ENCODE results near the gene KLHL28.

The KLHL28 gene

DNA sequence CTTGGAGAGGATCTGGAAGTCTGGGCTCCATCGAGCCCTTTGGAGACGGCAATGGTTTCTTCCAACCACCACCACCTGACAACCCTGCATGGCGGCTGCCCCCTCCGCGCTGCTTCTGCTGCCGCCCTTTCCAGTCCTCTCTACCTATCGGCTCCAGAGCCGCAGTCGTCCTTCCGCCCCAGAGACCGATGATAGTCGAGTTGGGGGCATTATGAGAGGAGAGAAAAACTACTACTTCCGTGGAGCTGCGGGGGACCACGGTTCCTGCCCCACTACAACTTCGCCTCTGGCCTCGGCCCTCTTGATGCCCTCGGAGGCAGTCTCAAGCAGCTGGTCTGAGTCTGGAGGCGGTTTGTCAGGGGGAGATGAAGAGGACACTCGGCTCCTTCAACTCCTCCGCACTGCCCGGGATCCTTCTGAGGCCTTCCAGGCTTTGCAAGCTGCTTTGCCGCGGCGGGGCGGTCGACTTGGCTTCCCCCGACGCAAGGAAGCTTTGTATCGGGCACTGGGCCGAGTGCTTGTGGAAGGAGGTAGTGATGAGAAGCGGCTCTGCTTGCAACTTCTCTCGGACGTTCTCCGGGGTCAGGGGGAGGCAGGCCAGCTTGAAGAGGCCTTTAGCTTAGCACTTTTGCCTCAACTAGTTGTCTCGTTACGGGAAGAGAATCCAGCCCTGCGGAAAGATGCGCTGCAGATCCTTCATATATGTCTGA is 742 bp upstream of the KLHL28 start:
- in situ Hi-C loops (cut with HindIII; ENCODE audit: low sequenced_read_pairs): loop anchor here (25.0 kb wide), 1 partner anchor 175 kb away; the partner anchor contains the start of genes FANCM and FKBP3
- no peak for TF ChIP-seq CTCF (IDR thresholded peaks at IDR 0.05; ENCODE audit: low read depth, low read length, missing control alignments)
- H3K4me3 ChIP-seq (ENCODE audit: low read depth, low read length): peak overlapping the region; percentile 74
- DNase-seq (ENCODE audit: low read depth): peak; percentile 29

GRCh38 chr14:44961151-44961553 is 595 bp downstream of the KLHL28 start:
- no peak for TF ChIP-seq CTCF (IDR thresholded peaks at IDR 0.05; ENCODE audit: low read depth, low read length, missing control alignments)
- peak overlapping the region; percentile 74 for H3K4me3 ChIP-seq (ENCODE audit: low read depth, low read length)
- in situ Hi-C loops (cut with HindIII; ENCODE audit: low sequenced_read_pairs): loop anchor here (25.0 kb wide), 1 partner anchor 176 kb away; the partner anchor contains the start of genes FANCM and FKBP3
- peak; percentile 11 for DNase-seq (ENCODE audit: low read depth)

- no peak for TF ChIP-seq CTCF (IDR thresholded peaks at IDR 0.05; ENCODE audit: low read depth, low read length, missing control alignments)
- DNase-seq (ENCODE audit: low read depth): no peak
- in situ Hi-C loops (cut with HindIII; ENCODE audit: low sequenced_read_pairs): loop anchor here (25.0 kb wide), 1 partner anchor 177 kb away; the partner anchor contains the start of genes FANCM and FKBP3
- H3K4me3 ChIP-seq (ENCODE audit: low read depth, low read length): peak overlapping the region; percentile 74
Observed at GRCh38 chr14:44960646-44961045, 1.1 kb downstream of the KLHL28 start.

DNA sequence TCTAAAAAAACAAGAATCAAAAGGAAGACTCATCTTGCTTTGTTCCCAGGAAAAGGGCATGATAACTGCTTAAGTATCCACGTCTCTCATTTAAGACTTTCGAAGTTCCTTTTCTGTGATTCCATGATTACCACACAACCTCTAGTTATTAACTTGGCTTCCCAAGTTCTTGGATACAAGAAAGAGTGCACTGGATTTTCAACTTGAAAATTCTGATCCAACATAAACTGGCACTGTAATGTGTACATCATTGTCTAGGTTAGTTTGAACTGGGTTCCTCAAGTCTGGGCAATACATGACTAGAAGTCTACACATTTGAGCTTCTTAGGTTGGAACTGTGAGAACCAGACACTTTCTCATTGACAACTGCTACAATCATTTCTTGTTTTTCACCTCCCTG is 1.6 kb downstream of the KLHL28 start:
- no peak for TF ChIP-seq CTCF (IDR thresholded peaks at IDR 0.05; ENCODE audit: low read depth, low read length, missing control alignments)
- in situ Hi-C loops (cut with HindIII; ENCODE audit: low sequenced_read_pairs): loop anchor here (25.0 kb wide), 1 partner anchor 177 kb away; the partner anchor contains the start of genes FANCM and FKBP3
- no peak for DNase-seq (ENCODE audit: low read depth)

GRCh38 chr14:44959538-44959937 is 2.2 kb downstream of the KLHL28 start:
- DNase-seq (ENCODE audit: low read depth): no peak
- in situ Hi-C loops (cut with HindIII; ENCODE audit: low sequenced_read_pairs): loop anchor here (25.0 kb wide), 1 partner anchor 178 kb away; the partner anchor contains the start of genes FANCM and FKBP3
- H3K4me3 ChIP-seq (ENCODE audit: low read depth, low read length): no peak overlapping the region
- no peak for TF ChIP-seq CTCF (IDR thresholded peaks at IDR 0.05; ENCODE audit: low read depth, low read length, missing control alignments)

More for the DNA sequence above, 1.6 kb downstream of the KLHL28 start:
- peak overlapping the region; percentile 74 for H3K4me3 ChIP-seq (ENCODE audit: low read depth, low read length)

DNA sequence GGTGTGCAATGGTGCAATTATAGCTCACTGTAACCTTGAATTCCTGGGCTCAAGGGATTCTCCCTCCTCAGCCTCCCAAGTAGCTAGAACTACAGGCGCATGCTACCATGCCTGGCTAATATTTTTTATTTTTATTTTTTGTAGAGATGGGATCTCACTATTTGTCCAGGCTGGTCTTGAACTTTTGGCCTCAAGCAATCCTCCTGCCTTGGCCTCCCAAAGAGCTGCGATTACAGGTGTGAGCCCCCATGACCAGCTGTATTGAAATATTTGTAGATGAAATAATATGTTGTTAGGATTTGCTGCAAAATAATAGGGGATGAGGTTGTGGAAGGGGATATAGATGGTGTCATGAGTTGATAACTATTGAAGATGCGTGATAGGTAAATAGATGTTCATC is 4.9 kb downstream of the KLHL28 start:
- TF ChIP-seq CTCF (IDR thresholded peaks at IDR 0.05; ENCODE audit: low read depth, low read length, missing control alignments): no peak
- H3K4me3 ChIP-seq (ENCODE audit: low read depth, low read length): no peak overlapping the region
- DNase-seq (ENCODE audit: low read depth): no peak
- in situ Hi-C loops (cut with HindIII; ENCODE audit: low sequenced_read_pairs): loop anchor here (25.0 kb wide), 1 partner anchor 180 kb away; the partner anchor contains the start of genes FANCM and FKBP3
